H1 (cell line): ENCODE data around the gene CHRNA4. TPM values are rescaled to one million over a fixed set of nuclear protein-coding genes. Genes with fewer than 3 reads are reported as not detected.
A peak's percentile ranks its signal among the peaks of the same experiment; 100 is the strongest.

ENCODE experiments used
- CTCF ChIA-PET: fragments of 300-600 bp; sonication (Branson Sonifier 250); formaldehyde crosslinking; loops from one replicate; lab custom pipeline; 2021; ENCODE audit not compliant: partially characterized antibody; lab: Charles Lee
- POLR2A ChIA-PET: fragments of 300-600 bp; sonication (Branson Sonifier 250); formaldehyde crosslinking; loops from one replicate; lab custom pipeline; 2021; ENCODE audit warnings: inconsistent platforms; ENCODE audit not compliant: partially characterized antibody; lab: Charles Lee
- DNase-seq, 2 experiments: peaks; one replicate each; pipeline versions ENCODE4 v3.0.0 to v3.0.0-alpha.2; 2010 to 2022; ENCODE audit warnings: low spot score in 2 of 2, low read depth in 1 of 2, mixed read lengths in 1 of 2
- FAIRE-seq: peaks from 2 replicates; lab custom pipeline; 2011; peaks lifted over from hg19 to GRCh38; lab: Jason Lieb, UNC
- H2AFZ ChIP-seq: 2 replicates; pipeline ENCODE4 v1.8.1; 2012; ENCODE audit warnings: low read length, inconsistent platforms
- H2AK5ac ChIP-seq: 2 replicates; pipeline ENCODE4 v1.6.1; 2013; ENCODE audit warnings: low read depth, low read length
- H2BK120ac ChIP-seq: replicated peaks from 2 replicates; pipeline ENCODE3; 2013; ENCODE audit warnings: low read depth, low read length, inconsistent platforms
- H2BK12ac ChIP-seq: 2 replicates; pipeline ENCODE4 v1.6.1; 2013; ENCODE audit warnings: low read depth, low read length
- H2BK15ac ChIP-seq: 2 replicates; pipeline ENCODE4 v1.6.1; 2013; ENCODE audit warnings: low read length
- H2BK20ac ChIP-seq: 2 replicates; pipeline ENCODE4 v1.6.1; 2013; ENCODE audit warnings: low read length
- H2BK5ac ChIP-seq: 2 replicates; pipeline ENCODE4 v1.6.1; 2013; ENCODE audit warnings: low read depth, low read length
- H3K14ac ChIP-seq: 2 replicates; pipeline ENCODE4 v1.6.1; 2013; ENCODE audit warnings: inconsistent platforms; ENCODE audit not compliant: insufficient read length
- H3K18ac ChIP-seq: 2 replicates; pipeline ENCODE4 v1.6.1; 2013; ENCODE audit warnings: low read length; ENCODE audit errors: extremely low read depth
- H3K23ac ChIP-seq: 2 replicates; pipeline ENCODE4 v1.6.1; 2013; ENCODE audit warnings: inconsistent platforms; ENCODE audit not compliant: insufficient read length
- H3K23me2 ChIP-seq: 2 replicates; pipeline ENCODE4 v1.6.1; 2013; ENCODE audit warnings: low read depth, low read length
- H3K27ac ChIP-seq: 2 replicates; pipeline ENCODE4 v1.6.1; 2011; ENCODE audit warnings: low read depth, low read length, inconsistent platforms
- H3K27me3 ChIP-seq, 4 experiments: replicated peaks in 1 of 4; 1 replicate in 1 of 4; 2 replicates in 3 of 4; pipeline versions ENCODE4 v1.6.1 to v1.8.1; 2011 to 2013; ENCODE audit warnings: low read length in 3 of 4, mild to moderate bottlenecking in 3 of 4, inconsistent platforms in 2 of 4, mixed read lengths in 2 of 4, moderate library complexity in 1 of 4; ENCODE audit not compliant: control insufficient read depth in 3 of 4, insufficient read depth in 3 of 4; ENCODE audit errors: extremely low read depth in 1 of 4
- H3K36me3 ChIP-seq, 4 experiments: 2 replicates each; pipeline versions ENCODE4 v1.6.1 to v1.8.1; 2011 to 2013; ENCODE audit warnings: mild to moderate bottlenecking in 4 of 4, low read length in 3 of 4, moderate library complexity in 2 of 4, control low read depth in 1 of 4, inconsistent platforms in 1 of 4; ENCODE audit not compliant: insufficient read depth in 4 of 4, control insufficient read depth in 2 of 4
- H3K4ac ChIP-seq: replicated peaks from 2 replicates; pipeline ENCODE3; 2013; ENCODE audit warnings: low read length, low read depth, mixed read lengths, inconsistent platforms; ENCODE audit not compliant: insufficient read length
- H3K4me1 ChIP-seq, 4 experiments: replicated peaks in 1 of 4; 1 replicate in 1 of 4; 2 replicates in 3 of 4; pipeline versions ENCODE4 v1.6.1 to v1.8.1; 2011 to 2013; ENCODE audit warnings: low read length in 3 of 4, inconsistent platforms in 2 of 4, mixed read lengths in 1 of 4; ENCODE audit not compliant: insufficient read depth in 4 of 4, control insufficient read depth in 3 of 4
- H3K4me2 ChIP-seq, 2 experiments: 2 replicates each; pipeline versions ENCODE4 v1.6.1 to v1.8.1; 2011 to 2013; ENCODE audit warnings: low read depth in 2 of 2, low read length in 2 of 2, control low read depth in 1 of 2, inconsistent platforms in 1 of 2, mild to moderate bottlenecking in 1 of 2; ENCODE audit not compliant: insufficient read depth in 1 of 2
- H3K4me3 ChIP-seq, 4 experiments: fragments of 200-600, 300-600 bp in 1 of 4; sonication (generic), shearing (Covaris generic), sonication (Bioruptor Twin) in 1 of 4; 2 replicates each; pipeline versions ENCODE4 v1.5.1 to v1.8.1; 2011 to 2016; ENCODE audit warnings: low read length in 4 of 4, low read depth in 3 of 4, control low read depth in 2 of 4, inconsistent platforms in 2 of 4, mild to moderate bottlenecking in 2 of 4, mixed read lengths in 1 of 4, moderate library complexity in 1 of 4; ENCODE audit not compliant: insufficient read depth in 2 of 4; ENCODE audit errors: extremely low read depth in 1 of 4
- H3K56ac ChIP-seq: replicated peaks from 2 replicates; pipeline ENCODE3; 2013; ENCODE audit warnings: low read depth, mild to moderate bottlenecking, mixed read lengths, low read length, inconsistent platforms; ENCODE audit not compliant: insufficient read length
- H3K79me1 ChIP-seq: 2 replicates; pipeline ENCODE4 v1.6.1; 2013; ENCODE audit warnings: low read depth, low read length, control low read depth
- H3K79me2 ChIP-seq, 2 experiments: 2 replicates each; pipeline versions ENCODE4 v1.6.1 to v1.8.1; 2012 to 2013; ENCODE audit warnings: low read length in 2 of 2, mild to moderate bottlenecking in 2 of 2, inconsistent platforms in 1 of 2; ENCODE audit not compliant: insufficient read depth in 2 of 2, control insufficient read depth in 1 of 2
- H3K9ac ChIP-seq, 4 experiments: replicated peaks in 1 of 4; 1 replicate in 1 of 4; 2 replicates in 3 of 4; pipeline versions ENCODE4 v1.6.1 to v1.8.1; 2011 to 2013; ENCODE audit warnings: low read depth in 3 of 4, low read length in 3 of 4, control low read depth in 2 of 4, mild to moderate bottlenecking in 2 of 4, moderate library complexity in 2 of 4, inconsistent platforms in 1 of 4; ENCODE audit errors: extremely low read depth in 1 of 4
- H3K9me3 ChIP-seq, 2 experiments: 2 replicates each; pipeline versions ENCODE4 v1.6.1 to v1.8.1; 2012 to 2013; ENCODE audit warnings: mild to moderate bottlenecking in 2 of 2, moderate library complexity in 2 of 2, control low read depth in 1 of 2, inconsistent platforms in 1 of 2, low read depth in 1 of 2, low read length in 1 of 2, mixed read lengths in 1 of 2; ENCODE audit not compliant: insufficient read depth in 2 of 2
- H4K20me1 ChIP-seq, 2 experiments: replicated peaks in 1 of 2; 2 replicates each; pipeline versions ENCODE3 to v1.8.1; 2011 to 2013; ENCODE audit warnings: inconsistent platforms in 2 of 2, low read length in 2 of 2, mild to moderate bottlenecking in 1 of 2; ENCODE audit not compliant: insufficient read depth in 2 of 2, control insufficient read depth in 1 of 2
- H4K5ac ChIP-seq: 2 replicates; pipeline ENCODE4 v1.6.1; 2013; ENCODE audit warnings: low read length, low read depth, mixed read lengths, inconsistent platforms; ENCODE audit not compliant: insufficient read length
- H4K8ac ChIP-seq: 2 replicates; pipeline ENCODE4 v1.8.0; 2013; ENCODE audit warnings: mild to moderate bottlenecking, moderate library complexity, low read length, inconsistent platforms; ENCODE audit not compliant: insufficient read depth; ENCODE audit errors: extremely low read depth
- H4K91ac ChIP-seq: replicated peaks from 2 replicates; pipeline ENCODE3; 2013; ENCODE audit warnings: low read length, mixed read lengths, inconsistent platforms; ENCODE audit not compliant: insufficient read length
- CHD2 ChIP-seq: IDR thresholded peaks from 2 replicates; pipeline ENCODE4 v1.6.1; 2012; ENCODE audit warnings: low read length, improper control_type of control experiment
- KDM4A ChIP-seq: IDR thresholded peaks from one replicate; pipeline ENCODE4 v1.7.1; 2012; ENCODE audit warnings: low read depth, mild to moderate bottlenecking, moderate library complexity, low read length, inconsistent platforms; ENCODE audit not compliant: severe bottlenecking
- SAP30 ChIP-seq: fragments of 300-600 bp; sonication (generic); IDR thresholded peaks from 2 replicates; pipeline ENCODE4 v1.7.1; 2012; ENCODE audit warnings: low read length, moderate library complexity, mild to moderate bottlenecking, inconsistent platforms; ENCODE audit not compliant: insufficient read depth, insufficient replicate concordance
- SUZ12 ChIP-seq: fragments of 200-600 bp; sonication (generic); IDR thresholded peaks from 2 replicates; pipeline ENCODE4 v1.6.1; 2012; ENCODE audit warnings: mild to moderate bottlenecking, inconsistent platforms, low read length, moderate library complexity, mixed read lengths
- WGBS, 2 experiments: shearing (Covaris generic) in 1 of 2; methylation state at CpG; one replicate each; pipeline versions ENCODE4 v1.1.6 to v1.1.7; 2013 to 2015; ENCODE audit warnings: low lambda C conversion rate in 2 of 2, mixed read lengths in 2 of 2, inconsistent platforms in 1 of 2, low coverage in 1 of 2, missing lambda C conversion rate in 1 of 2; ENCODE audit not compliant: insufficient replicate concordance in 2 of 2, insufficient coverage in 1 of 2, insufficient read length in 1 of 2; ENCODE audit errors: extremely low coverage in 1 of 2, missing lambda C conversion rate in 1 of 2; 5-methylcytosine and 5-hydroxymethylcytosine counted together
- polyA plus RNA-seq, 7 experiments: library from polyadenylated mRNA; depleted of rRNA in 3 of 7; stranded (reverse) in 5 of 7; unstranded in 2 of 7; fragments of >200 nt in 5 of 7; fragments of 200-250 nt in 2 of 7; gene quantifications; 1 replicate in 5 of 7; 2 replicates in 1 of 7; 4 replicates in 1 of 7; pipeline versions ENCODE4 v1.2.1 to v1.2.3, GENCODE V29; 2011 to 2013; ENCODE audit warnings: missing spikeins in 2 of 7, mixed read lengths in 2 of 7
- total RNA-seq: library from RNA; stranded (reverse); fragmentation: NEBNext Ultra II Directional; extraction: Animal tissue kit (Norgen Biotek cat#: 25700); gene quantifications from 2 replicates; pipeline ENCODE4 v1.2.1, GENCODE V29; 2021

Gene CHRNA4
- total and polyA plus RNA-seq, 2 of the 8 experiments (the other 6 are each of a cell fraction or from before 2014, with no cell fraction given) = 4.3 to 5.7 TPM

DNA sequence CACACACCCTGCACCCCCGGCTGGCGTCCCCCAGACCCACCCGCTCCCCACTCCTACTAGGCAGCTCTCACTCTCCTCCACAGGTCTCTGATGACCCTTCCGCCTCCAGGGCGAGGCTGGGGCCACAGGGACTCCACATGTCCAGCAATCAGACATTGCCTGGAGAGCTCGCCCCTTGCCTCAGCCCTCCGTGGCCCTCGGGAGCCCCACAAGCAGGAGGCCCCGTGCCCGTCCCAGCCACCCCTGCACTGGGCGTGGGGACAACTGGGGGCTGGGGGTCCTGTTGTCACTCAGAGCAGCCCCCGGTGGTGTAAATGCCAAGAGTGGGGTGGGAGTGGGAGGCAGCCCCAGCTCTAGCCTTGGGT, 66.6 kb downstream of the CHRNA4 start:
- H3K23me2 ChIP-seq = peaks cover 3% of the 10 kb centered on the region; the same call in 1 of the 2 replicates
- no peak overlapping the region for H3K9ac ChIP-seq
- peaks cover 0 to 9% (median 4%) of the 10 kb centered on the region in 4 experiments; a peak in 3 of 7 replicates for H3K27me3 ChIP-seq
- ChIA-PET POLR2A (interaction anchor here (0.6 to 2.4 kb wide), 12 partner anchors 14 to 86 kb away, joined by 3 to 10 read pairs (median 3); partner anchors contain the start of gene ARFGAP1), CTCF (interaction anchor here (0.6 to 9.9 kb wide), 11 partner anchors 14 to 505 kb away, joined by 3 to 81 read pairs (median 8); partner anchors contain the start of gene BIRC7)
- no peak overlapping the region for H3K56ac ChIP-seq
- H4K5ac ChIP-seq = peak overlapping the region; percentile 30
- no peak overlapping the region for H3K18ac ChIP-seq
- H2BK20ac ChIP-seq = 0 out of 2 replicates have a peak overlapping the region, but pooled peaks have one; percentile 48
- no peak overlapping the region for H3K4me2 ChIP-seq
- H4K20me1 ChIP-seq = peaks cover 0 to 3% of the 10 kb centered on the region in 2 experiments
- H3K9me3 ChIP-seq = no peaks in the 10 kb centered on the region
- H2BK12ac ChIP-seq = peak overlapping the region; percentile 95; the same call in 1 of the 2 replicates
- peak overlapping the region; percentile 43 for H2BK120ac ChIP-seq
- H4K91ac ChIP-seq = peak overlapping the region; percentile 54
- no peak for FAIRE-seq
- no peak for DNase-seq
- no peak overlapping the region for H3K23ac ChIP-seq
- H2AK5ac ChIP-seq = peak overlapping the region; percentile 93; the same call in 1 of the 2 replicates
- no peak overlapping the region for H3K14ac ChIP-seq
- WGBS, 2 experiments = 82% methylated on average over 12 of the region's 12 CpGs; no CpG with 5 or more reads in 1 of the 2 experiments
- peak overlapping the region; percentile 57 for H4K8ac ChIP-seq
- H3K79me2 ChIP-seq = no peaks in the 10 kb centered on the region
- no peak overlapping the region for H3K4me3 ChIP-seq
- H2AFZ ChIP-seq = no peak overlapping the region
- peaks cover 0 to 33% (median 26%) of the 10 kb centered on the region in 4 experiments; a peak in 6 of 7 replicates for H3K4me1 ChIP-seq
- H2BK5ac ChIP-seq = peak overlapping the region; percentile 78; the same call in 1 of the 2 replicates
- H3K4ac ChIP-seq = peak overlapping the region; percentile 91
- H3K36me3 ChIP-seq = no peaks in the 10 kb centered on the region
- no peaks in the 10 kb centered on the region; the same call in 1 of the 2 replicates for H3K79me1 ChIP-seq
- no peak overlapping the region for H2BK15ac ChIP-seq
- no peak overlapping the region for H3K27ac ChIP-seq
- no peak for TF ChIP-seq KDM4A
- no peak for TF ChIP-seq CHD2
- no peak for TF ChIP-seq SAP30
- TF ChIP-seq SUZ12 = no peak
